ENCODE measurements around the gene AFG3L2.

The AFG3L2 gene

DNA sequence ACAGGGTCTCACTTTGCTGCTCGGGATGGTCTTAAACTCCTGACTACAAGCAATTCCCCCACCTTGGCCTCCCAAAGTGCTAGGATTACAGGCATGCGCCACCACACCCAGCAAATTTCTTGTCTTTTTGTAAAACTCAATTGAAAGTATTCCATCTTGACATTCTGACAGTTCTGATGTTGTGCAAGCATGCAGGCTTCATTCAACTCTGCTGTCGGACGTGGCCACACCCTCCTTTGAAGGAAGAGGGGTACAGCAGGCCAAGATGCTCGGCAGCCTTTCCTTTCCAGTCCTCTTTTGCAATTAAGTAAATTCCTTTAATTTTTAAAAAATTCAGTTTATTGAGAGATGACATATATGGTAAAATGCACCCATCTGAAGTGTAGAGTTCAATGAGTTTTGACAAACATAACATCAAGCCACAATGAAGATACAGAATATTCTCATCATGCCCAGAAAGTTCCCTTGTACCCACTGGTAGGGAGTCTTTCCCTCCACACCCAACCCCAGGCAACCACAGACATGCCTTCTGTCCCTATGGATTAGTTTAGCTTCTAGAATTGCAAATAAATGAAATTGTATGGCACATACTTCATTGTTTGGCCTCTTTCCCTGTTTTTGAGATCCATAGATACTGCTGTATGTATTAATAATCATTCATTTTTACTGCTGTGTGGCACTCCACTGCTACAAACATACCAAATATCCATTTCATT lies 35.9 kb downstream of the AFG3L2 start:
- Histone ChIP-seq H3K36me3 (ENCODE audit: insufficient read depth, low read length) (peaks cover 69% of the 10 kb centered on the region), H3K27ac (no peak overlapping the region), H3K9ac (ENCODE audit: insufficient read length) (no peak overlapping the region), H3K4me3 (no peak overlapping the region), H3K9me3 (ENCODE audit: low read depth, low read length) (no peaks in the 10 kb centered on the region)
- no peak for DNase-seq (ENCODE audit: low read depth, low spot score)
- TF ChIP-seq POLR2AphosphoS5 (IDR thresholded peaks at IDR 0.05; ENCODE audit: borderline replicate concordance, low read depth, low read length) (no peak), FOXP2 (optimal IDR thresholded peaks at IDR 0.05; ENCODE audit: control extremely low read depth, extremely low read length, insufficient read depth) (no peak), EZH2 (IDR thresholded peaks at IDR 0.05) (no peak)

DNA sequence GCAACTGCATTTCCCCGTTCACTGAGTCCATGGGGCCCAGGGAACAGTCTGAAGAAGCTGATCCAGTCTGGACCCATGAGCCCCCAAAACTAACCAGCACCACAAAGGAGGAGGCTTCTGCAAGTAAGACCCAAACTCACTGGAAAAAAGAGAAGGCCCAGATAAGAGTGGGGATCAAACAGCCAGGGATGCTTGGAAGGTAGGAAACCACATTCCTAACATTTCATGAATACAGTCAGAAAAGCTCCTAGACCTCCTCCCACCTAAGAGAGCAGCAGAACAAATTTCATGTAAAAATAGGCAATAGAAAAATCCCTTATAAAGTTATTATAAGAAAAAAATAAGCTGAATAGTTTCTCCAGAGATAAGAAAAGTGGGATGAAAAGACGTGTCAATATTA lies 38.6 kb downstream of the AFG3L2 start:
- no peak for DNase-seq (ENCODE audit: low read depth, low spot score)
- no peaks in the 10 kb centered on the region for H3K9me3 ChIP-seq (ENCODE audit: low read depth, low read length)
- no peak overlapping the region for H3K27ac ChIP-seq
- no peak overlapping the region for H3K9ac ChIP-seq (ENCODE audit: insufficient read length)
- peaks cover 65% of the 10 kb centered on the region for H3K36me3 ChIP-seq (ENCODE audit: insufficient read depth, low read length)
- no peak for TF ChIP-seq POLR2AphosphoS5 (IDR thresholded peaks at IDR 0.05; ENCODE audit: borderline replicate concordance, low read depth, low read length)
- TF ChIP-seq FOXP2 (optimal IDR thresholded peaks at IDR 0.05; ENCODE audit: control extremely low read depth, extremely low read length, insufficient read depth), result no peak
- TF ChIP-seq EZH2 (IDR thresholded peaks at IDR 0.05), result no peak
- H3K4me3 ChIP-seq, result no peak overlapping the region

DNA sequence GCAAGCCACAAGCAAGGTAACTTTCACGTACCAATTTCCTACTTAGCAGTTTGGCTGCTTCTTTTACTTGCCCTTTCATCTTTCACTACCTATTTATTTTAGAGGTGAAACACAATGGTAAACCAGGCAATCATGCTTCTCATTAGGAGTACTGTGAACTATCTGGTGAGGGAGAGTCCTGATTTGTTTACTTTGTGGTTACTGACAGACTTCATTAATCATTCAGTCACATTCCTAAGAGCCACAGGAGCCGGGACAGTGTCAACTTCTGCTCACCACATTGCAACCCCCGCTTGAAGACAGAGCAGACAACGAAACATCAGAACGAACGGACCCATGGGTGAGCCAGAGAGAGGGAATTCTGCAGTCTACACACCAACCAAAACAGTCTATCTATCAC lies 40.1 kb downstream of the AFG3L2 start:
- H3K4me3 ChIP-seq, result no peak overlapping the region
- H3K9me3 ChIP-seq (ENCODE audit: low read depth, low read length), result no peaks in the 10 kb centered on the region
- no peak overlapping the region for H3K27ac ChIP-seq
- peaks cover 51% of the 10 kb centered on the region for H3K36me3 ChIP-seq (ENCODE audit: insufficient read depth, low read length)
- no peak for DNase-seq (ENCODE audit: low read depth, low spot score)
- TF ChIP-seq POLR2AphosphoS5 (IDR thresholded peaks at IDR 0.05; ENCODE audit: borderline replicate concordance, low read depth, low read length) (no peak), FOXP2 (optimal IDR thresholded peaks at IDR 0.05; ENCODE audit: control extremely low read depth, extremely low read length, insufficient read depth) (no peak), EZH2 (IDR thresholded peaks at IDR 0.05) (no peak)
- H3K9ac ChIP-seq (ENCODE audit: insufficient read length), result no peak overlapping the region

DNA sequence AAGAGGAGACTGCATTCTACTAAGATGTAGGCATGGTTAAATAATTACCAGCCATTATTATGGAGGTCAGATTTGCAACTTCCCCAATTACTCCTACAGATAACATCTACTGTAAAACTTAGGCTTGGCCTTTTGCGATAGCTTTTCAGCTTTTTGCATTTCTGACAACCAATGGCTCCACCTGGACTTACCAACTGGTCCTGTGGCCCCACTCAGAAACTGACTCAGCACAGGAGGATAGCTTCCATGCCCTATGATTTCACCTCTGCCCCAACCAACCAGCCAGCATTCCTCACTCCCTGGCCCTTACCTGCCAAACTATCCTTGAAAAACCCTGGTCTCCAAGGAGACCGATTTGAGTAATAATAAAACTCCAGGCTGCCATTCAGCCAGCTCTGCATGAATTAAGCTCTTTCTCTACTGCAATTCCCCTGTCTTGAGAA lies 40.8 kb downstream of the AFG3L2 start:
- DNase-seq (ENCODE audit: low read depth, low spot score), result no peak
- H3K27ac ChIP-seq, result 0 out of 2 replicates have a peak overlapping the region, but pooled peaks have one; percentile 19
- H3K9ac ChIP-seq (ENCODE audit: insufficient read length), result no peak overlapping the region
- H3K9me3 ChIP-seq (ENCODE audit: low read depth, low read length), result no peaks in the 10 kb centered on the region
- no peak overlapping the region for H3K4me3 ChIP-seq
- TF ChIP-seq FOXP2 (optimal IDR thresholded peaks at IDR 0.05; ENCODE audit: control extremely low read depth, extremely low read length, insufficient read depth) (no peak), POLR2AphosphoS5 (IDR thresholded peaks at IDR 0.05; ENCODE audit: borderline replicate concordance, low read depth, low read length) (no peak), EZH2 (IDR thresholded peaks at IDR 0.05) (no peak)
- H3K36me3 ChIP-seq (ENCODE audit: insufficient read depth, low read length), result peaks cover 44% of the 10 kb centered on the region

DNA sequence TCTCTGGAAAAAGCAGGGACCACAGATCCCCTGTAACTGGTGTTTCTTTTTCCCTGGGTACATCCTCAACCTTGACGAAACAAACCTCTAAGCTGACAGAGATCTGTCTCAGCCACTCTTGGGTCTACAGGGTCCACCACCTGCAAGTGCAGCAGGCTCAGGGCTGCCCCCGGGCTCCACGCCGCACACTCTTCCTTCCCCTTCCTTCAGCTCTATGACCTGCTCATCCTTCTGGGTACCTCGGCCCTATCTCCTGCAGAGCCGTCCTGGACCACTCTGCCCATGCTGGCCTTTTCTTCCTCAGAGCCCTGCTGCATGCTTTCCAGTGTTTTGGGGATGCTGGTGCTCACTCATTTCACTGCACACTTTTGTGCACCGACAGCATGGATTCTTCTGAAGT lies 41.5 kb downstream of the AFG3L2 start:
- DNase-seq (ENCODE audit: low read depth, low spot score), result no peak
- Histone ChIP-seq H3K36me3 (ENCODE audit: insufficient read depth, low read length) (peaks cover 43% of the 10 kb centered on the region), H3K27ac (no peak overlapping the region), H3K4me3 (no peak overlapping the region), H3K9ac (ENCODE audit: insufficient read length) (no peak overlapping the region), H3K9me3 (ENCODE audit: low read depth, low read length) (no peaks in the 10 kb centered on the region)
- TF ChIP-seq FOXP2 (optimal IDR thresholded peaks at IDR 0.05; ENCODE audit: control extremely low read depth, extremely low read length, insufficient read depth), result no peak
- no peak for TF ChIP-seq EZH2 (IDR thresholded peaks at IDR 0.05)
- no peak for TF ChIP-seq POLR2AphosphoS5 (IDR thresholded peaks at IDR 0.05; ENCODE audit: borderline replicate concordance, low read depth, low read length)

DNA sequence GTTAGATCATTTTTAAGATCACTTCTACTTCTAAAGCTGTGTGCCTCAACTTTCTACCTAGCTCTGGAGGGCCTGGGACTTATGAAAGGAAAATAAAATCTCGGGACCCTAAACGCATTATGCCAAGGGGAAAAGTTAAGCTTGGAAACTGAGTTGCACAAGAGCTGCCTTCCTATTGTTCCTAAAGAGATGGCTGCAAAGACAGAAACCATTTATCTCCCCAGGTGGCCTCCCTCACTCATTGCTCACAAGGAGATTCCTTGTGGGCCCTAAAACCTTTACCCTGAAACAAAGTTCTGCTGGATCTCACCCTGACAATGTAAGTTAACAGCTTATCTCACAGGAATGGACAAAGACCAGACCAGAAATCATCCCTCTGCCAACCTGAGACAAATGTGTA lies 42.2 kb downstream of the AFG3L2 start:
- H3K9ac ChIP-seq (ENCODE audit: insufficient read length), result peak overlapping the region; percentile 10
- peak overlapping the region; percentile 73 for H3K27ac ChIP-seq
- no peak for DNase-seq (ENCODE audit: low read depth, low spot score)
- H3K9me3 ChIP-seq (ENCODE audit: low read depth, low read length), result no peaks in the 10 kb centered on the region
- H3K36me3 ChIP-seq (ENCODE audit: insufficient read depth, low read length), result peaks cover 38% of the 10 kb centered on the region
- TF ChIP-seq EZH2 (IDR thresholded peaks at IDR 0.05) (no peak), POLR2AphosphoS5 (IDR thresholded peaks at IDR 0.05; ENCODE audit: borderline replicate concordance, low read depth, low read length) (no peak), FOXP2 (optimal IDR thresholded peaks at IDR 0.05; ENCODE audit: control extremely low read depth, extremely low read length, insufficient read depth) (no peak)
- H3K4me3 ChIP-seq, result no peak overlapping the region

DNA sequence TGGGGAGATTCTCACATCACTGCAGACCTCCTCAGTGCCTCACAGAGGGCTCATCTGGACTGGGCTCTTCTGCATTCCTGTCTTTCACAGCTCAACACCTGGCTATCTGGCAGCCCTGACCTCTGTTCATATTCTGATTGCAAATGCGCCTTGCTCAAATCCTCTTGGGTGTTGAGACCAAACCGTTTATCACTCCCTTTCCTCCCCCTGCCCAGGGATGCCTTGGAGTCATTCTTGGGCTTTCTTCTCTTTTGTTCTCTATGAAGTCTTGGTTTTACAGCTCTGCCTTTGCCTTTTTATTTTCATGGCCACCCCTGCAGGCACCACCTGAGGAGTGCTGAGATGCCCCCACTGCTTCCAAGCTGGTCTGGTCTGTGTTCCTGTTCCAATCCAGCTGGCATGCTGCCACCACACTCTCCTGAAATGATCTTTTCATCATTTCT lies 42.6 kb downstream of the AFG3L2 start:
- TF ChIP-seq EZH2 (IDR thresholded peaks at IDR 0.05), result no peak
- no peak for TF ChIP-seq POLR2AphosphoS5 (IDR thresholded peaks at IDR 0.05; ENCODE audit: borderline replicate concordance, low read depth, low read length)
- TF ChIP-seq FOXP2 (optimal IDR thresholded peaks at IDR 0.05; ENCODE audit: control extremely low read depth, extremely low read length, insufficient read depth), result no peak
- Histone ChIP-seq H3K4me3 (no peak overlapping the region), H3K36me3 (ENCODE audit: insufficient read depth, low read length) (peaks cover 38% of the 10 kb centered on the region), H3K9ac (ENCODE audit: insufficient read length) (no peak overlapping the region), H3K9me3 (ENCODE audit: low read depth, low read length) (no peaks in the 10 kb centered on the region), H3K27ac (peak overlapping the region; percentile 73)
- DNase-seq (ENCODE audit: low read depth, low spot score), result no peak

DNA sequence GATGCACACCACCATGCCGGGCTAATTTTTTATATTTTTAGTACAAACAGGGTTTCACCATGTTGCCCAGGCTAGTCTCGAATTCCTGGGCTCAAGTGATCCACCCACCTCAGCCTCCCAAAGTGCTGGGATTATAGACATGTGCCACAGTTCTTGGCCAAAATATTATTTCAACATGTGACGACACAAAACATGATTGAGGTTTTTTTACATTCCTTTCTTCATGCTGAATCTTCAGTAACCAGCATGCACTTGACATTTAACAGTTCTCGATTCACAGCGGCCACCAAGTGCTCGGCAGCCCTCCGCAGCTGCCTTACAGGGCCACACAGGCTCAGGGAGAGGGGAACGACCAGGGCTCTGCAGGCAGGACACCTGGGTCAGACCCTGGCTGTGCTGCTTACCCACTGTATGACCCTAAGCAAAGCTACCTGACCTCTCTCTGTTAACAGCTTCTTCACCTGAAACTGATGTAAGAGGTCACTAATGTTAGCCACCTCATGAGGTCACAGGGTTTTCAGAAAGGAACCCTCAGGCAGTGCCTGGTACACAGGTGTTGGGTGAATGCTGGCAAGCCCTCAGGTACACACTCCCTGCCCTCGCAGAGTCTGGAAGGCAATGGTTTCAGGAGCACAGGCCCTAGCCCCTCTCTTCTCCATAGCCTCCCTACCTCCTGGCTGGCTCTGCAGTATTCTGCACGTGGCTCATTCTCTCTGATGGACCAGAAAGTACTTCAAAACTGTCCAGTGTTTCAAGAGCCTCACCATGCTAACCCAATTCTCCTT lies 43.3 kb downstream of the AFG3L2 start:
- Histone ChIP-seq H3K27ac (no peak overlapping the region), H3K9me3 (ENCODE audit: low read depth, low read length) (no peaks in the 10 kb centered on the region), H3K9ac (ENCODE audit: insufficient read length) (no peak overlapping the region), H3K4me3 (no peak overlapping the region), H3K36me3 (ENCODE audit: insufficient read depth, low read length) (peaks cover 44% of the 10 kb centered on the region)
- DNase-seq (ENCODE audit: low read depth, low spot score), result no peak
- TF ChIP-seq POLR2AphosphoS5 (IDR thresholded peaks at IDR 0.05; ENCODE audit: borderline replicate concordance, low read depth, low read length) (no peak), FOXP2 (optimal IDR thresholded peaks at IDR 0.05; ENCODE audit: control extremely low read depth, extremely low read length, insufficient read depth) (no peak), EZH2 (IDR thresholded peaks at IDR 0.05) (no peak)

Measured in SK-N-MC (cell line).